Measurements from ENCODE around the gene GPR12.
"Not testable (repeated sequence)": the region's sequence is repeated elsewhere in the genome, so short reads cannot be mapped to it uniquely, and the experiment has no call there.

Gene GPR12

GRCh38 chr13:26749285-26749684, 11.3 kb downstream of the GPR12 start:
- no peak overlapping the region for H3K9ac ChIP-seq (ENCODE audit: low read length in 5 of 5)
- H3K9me3 ChIP-seq (ENCODE audit: control insufficient read depth in 5 of 5, low read length in 5 of 5): no peaks in the 10 kb centered on the region
- no peak overlapping the region for H3K27ac ChIP-seq (ENCODE audit: low read depth, low read length)
- H3K27me3 ChIP-seq (ENCODE audit: control insufficient read depth in 5 of 5, insufficient read depth in 4 of 5, low read length in 5 of 5): peaks cover 0 to 8% (median 3%) of the 10 kb centered on the region in 5 donors
- no peak overlapping the region for H3K4me3 ChIP-seq (ENCODE audit: low read depth in 1 of 5, low read length in 5 of 5)
- no peaks in the 10 kb centered on the region for H3K36me3 ChIP-seq (ENCODE audit: control insufficient read depth in 5 of 5, insufficient read depth in 5 of 5, low read length in 5 of 5)
- H3K4me1 ChIP-seq (ENCODE audit: control insufficient read depth in 5 of 5, insufficient read depth in 5 of 5, low read length in 5 of 5): no peaks in the 10 kb centered on the region

- no peaks in the 10 kb centered on the region for H3K36me3 ChIP-seq (ENCODE audit: control insufficient read depth in 5 of 5, insufficient read depth in 5 of 5, low read length in 5 of 5)
Observed at GRCh38 chr13:26747706-26748105, 12.9 kb downstream of the GPR12 start.

GRCh38 chr13:26743971-26744370, 16.6 kb downstream of the GPR12 start:
- no peak overlapping the region for H3K4me3 ChIP-seq (ENCODE audit: low read depth in 1 of 5, low read length in 5 of 5)
- no peak overlapping the region for H3K27ac ChIP-seq (ENCODE audit: low read depth, low read length)
- peaks cover 9 to 26% (median 22%) of the 10 kb centered on the region in 5 donors for H3K27me3 ChIP-seq (ENCODE audit: control insufficient read depth in 5 of 5, insufficient read depth in 4 of 5, low read length in 5 of 5)
- no peaks in the 10 kb centered on the region for H3K4me1 ChIP-seq (ENCODE audit: control insufficient read depth in 5 of 5, insufficient read depth in 5 of 5, low read length in 5 of 5)
- H3K9me3 ChIP-seq (ENCODE audit: control insufficient read depth in 5 of 5, low read length in 5 of 5): no peaks in the 10 kb centered on the region
- H3K9ac ChIP-seq (ENCODE audit: low read length in 5 of 5): no peak overlapping the region
- H3K36me3 ChIP-seq (ENCODE audit: control insufficient read depth in 5 of 5, insufficient read depth in 5 of 5, low read length in 5 of 5): no peaks in the 10 kb centered on the region

More at GRCh38 chr13:26747706-26748105, 12.9 kb downstream of the GPR12 start:
- H3K9me3 ChIP-seq (ENCODE audit: control insufficient read depth in 5 of 5, low read length in 5 of 5): no peaks in the 10 kb centered on the region
- H3K4me3 ChIP-seq (ENCODE audit: low read depth in 1 of 5, low read length in 5 of 5): no peak overlapping the region
- H3K9ac ChIP-seq (ENCODE audit: low read length in 5 of 5): no peak overlapping the region
- peaks cover 4 to 13% (median 8%) of the 10 kb centered on the region in 5 donors for H3K27me3 ChIP-seq (ENCODE audit: control insufficient read depth in 5 of 5, insufficient read depth in 4 of 5, low read length in 5 of 5)
- no peak overlapping the region for H3K27ac ChIP-seq (ENCODE audit: low read depth, low read length)
- H3K4me1 ChIP-seq (ENCODE audit: control insufficient read depth in 5 of 5, insufficient read depth in 5 of 5, low read length in 5 of 5): no peaks in the 10 kb centered on the region

- no peaks in the 10 kb centered on the region for H3K4me1 ChIP-seq (ENCODE audit: control insufficient read depth in 5 of 5, insufficient read depth in 5 of 5, low read length in 5 of 5)
- H3K9me3 ChIP-seq (ENCODE audit: control insufficient read depth in 5 of 5, low read length in 5 of 5): peaks cover 0 to 6% (median 0%) of the 10 kb centered on the region in 5 donors
- H3K36me3 ChIP-seq (ENCODE audit: control insufficient read depth in 5 of 5, insufficient read depth in 5 of 5, low read length in 5 of 5): no peaks in the 10 kb centered on the region
- H3K4me3 ChIP-seq (ENCODE audit: low read depth in 1 of 5, low read length in 5 of 5): no peak overlapping the region
- peaks cover 9 to 26% (median 22%) of the 10 kb centered on the region in 5 donors for H3K27me3 ChIP-seq (ENCODE audit: control insufficient read depth in 5 of 5, insufficient read depth in 4 of 5, low read length in 5 of 5)
- H3K9ac ChIP-seq (ENCODE audit: low read length in 5 of 5): no peak overlapping the region
- no peak overlapping the region for H3K27ac ChIP-seq (ENCODE audit: low read depth, low read length)
Observed at GRCh38 chr13:26742691-26743358, 17.8 kb downstream of the GPR12 start.

GRCh38 chr13:26735677-26736076, 24.9 kb downstream of the GPR12 start:
- Histone ChIP-seq H3K4me3 (ENCODE audit: low read depth in 1 of 5, low read length in 5 of 5) (no peak overlapping the region), H3K36me3 (ENCODE audit: control insufficient read depth in 5 of 5, insufficient read depth in 5 of 5, low read length in 5 of 5) (no peaks in the 10 kb centered on the region), H3K4me1 (ENCODE audit: control insufficient read depth in 5 of 5, insufficient read depth in 5 of 5, low read length in 5 of 5) (no peaks in the 10 kb centered on the region), H3K27me3 (ENCODE audit: control insufficient read depth in 5 of 5, insufficient read depth in 4 of 5, low read length in 5 of 5) (peaks cover 0 to 3% (median 0%) of the 10 kb centered on the region in 5 donors), H3K9ac (ENCODE audit: low read length in 5 of 5) (no peak overlapping the region), H3K9me3 (ENCODE audit: control insufficient read depth in 5 of 5, low read length in 5 of 5) (peaks cover 0 to 8% (median 0%) of the 10 kb centered on the region in 5 donors), H3K27ac (ENCODE audit: low read depth, low read length) (no peak overlapping the region)

GRCh38 chr13:26727633-26728032, 33.0 kb downstream of the GPR12 start:
- no peaks in the 10 kb centered on the region for H3K36me3 ChIP-seq (ENCODE audit: control insufficient read depth in 5 of 5, insufficient read depth in 5 of 5, low read length in 5 of 5)
- no peak overlapping the region for H3K4me3 ChIP-seq (ENCODE audit: low read depth in 1 of 5, low read length in 5 of 5)
- no peaks in the 10 kb centered on the region for H3K27me3 ChIP-seq (ENCODE audit: control insufficient read depth in 5 of 5, insufficient read depth in 4 of 5, low read length in 5 of 5)
- H3K4me1 ChIP-seq (ENCODE audit: control insufficient read depth in 5 of 5, insufficient read depth in 5 of 5, low read length in 5 of 5): no peaks in the 10 kb centered on the region
- no peaks in the 10 kb centered on the region for H3K9me3 ChIP-seq (ENCODE audit: control insufficient read depth in 5 of 5, low read length in 5 of 5)
- H3K27ac ChIP-seq (ENCODE audit: low read depth, low read length): no peak overlapping the region
- H3K9ac ChIP-seq (ENCODE audit: low read length in 5 of 5): no peak overlapping the region

- Histone ChIP-seq H3K27me3 (ENCODE audit: control insufficient read depth in 5 of 5, insufficient read depth in 4 of 5, low read length in 5 of 5) (no peaks in the 10 kb centered on the region), H3K9ac (ENCODE audit: low read length in 5 of 5) (no peak overlapping the region), H3K4me3 (ENCODE audit: low read depth in 1 of 5, low read length in 5 of 5) (no peak overlapping the region), H3K27ac (ENCODE audit: low read depth, low read length) (no peak overlapping the region), H3K9me3 (ENCODE audit: control insufficient read depth in 5 of 5, low read length in 5 of 5) (no peaks in the 10 kb centered on the region), H3K36me3 (ENCODE audit: control insufficient read depth in 5 of 5, insufficient read depth in 5 of 5, low read length in 5 of 5) (no peaks in the 10 kb centered on the region), H3K4me1 (ENCODE audit: control insufficient read depth in 5 of 5, insufficient read depth in 5 of 5, low read length in 5 of 5) (no peaks in the 10 kb centered on the region)
Observed at GRCh38 chr13:26727122-26727521, 33.5 kb downstream of the GPR12 start.

GRCh38 chr13:26726684-26727083, 33.9 kb downstream of the GPR12 start:
- no peaks in the 10 kb centered on the region for H3K9me3 ChIP-seq (ENCODE audit: control insufficient read depth in 5 of 5, low read length in 5 of 5)
- peaks cover 0 to 3% (median 0%) of the 10 kb centered on the region in 5 donors for H3K4me1 ChIP-seq (ENCODE audit: control insufficient read depth in 5 of 5, insufficient read depth in 5 of 5, low read length in 5 of 5)
- H3K27me3 ChIP-seq (ENCODE audit: control insufficient read depth in 5 of 5, insufficient read depth in 4 of 5, low read length in 5 of 5): no peaks in the 10 kb centered on the region
- no peak overlapping the region for H3K27ac ChIP-seq (ENCODE audit: low read depth, low read length)
- H3K9ac ChIP-seq (ENCODE audit: low read length in 5 of 5): no peak overlapping the region
- no peaks in the 10 kb centered on the region for H3K36me3 ChIP-seq (ENCODE audit: control insufficient read depth in 5 of 5, insufficient read depth in 5 of 5, low read length in 5 of 5)
- H3K4me3 ChIP-seq (ENCODE audit: low read depth in 1 of 5, low read length in 5 of 5): no peak overlapping the region

- H3K9me3 ChIP-seq (ENCODE audit: control insufficient read depth in 5 of 5, low read length in 5 of 5); H3K27ac ChIP-seq (ENCODE audit: low read depth, low read length); H3K27me3 ChIP-seq (ENCODE audit: control insufficient read depth in 5 of 5, insufficient read depth in 4 of 5, low read length in 5 of 5); H3K4me3 ChIP-seq (ENCODE audit: low read depth in 1 of 5, low read length in 5 of 5); H3K4me1 ChIP-seq (ENCODE audit: control insufficient read depth in 5 of 5, insufficient read depth in 5 of 5, low read length in 5 of 5); H3K36me3 ChIP-seq (ENCODE audit: control insufficient read depth in 5 of 5, insufficient read depth in 5 of 5, low read length in 5 of 5); H3K9ac ChIP-seq (ENCODE audit: low read length in 5 of 5): not testable (repeated sequence)
Observed at GRCh38 chr13:26723620-26724019, 37.0 kb downstream of the GPR12 start.

GRCh38 chr13:26722321-26722720, 38.3 kb downstream of the GPR12 start:
- no peaks in the 10 kb centered on the region for H3K9me3 ChIP-seq (ENCODE audit: control insufficient read depth in 5 of 5, low read length in 5 of 5)
- peaks cover 0 to 4% (median 0%) of the 10 kb centered on the region in 5 donors for H3K27me3 ChIP-seq (ENCODE audit: control insufficient read depth in 5 of 5, insufficient read depth in 4 of 5, low read length in 5 of 5)
- peaks cover 0 to 6% (median 2%) of the 10 kb centered on the region in 5 donors for H3K4me1 ChIP-seq (ENCODE audit: control insufficient read depth in 5 of 5, insufficient read depth in 5 of 5, low read length in 5 of 5)
- no peak overlapping the region for H3K27ac ChIP-seq (ENCODE audit: low read depth, low read length)
- no peaks in the 10 kb centered on the region for H3K36me3 ChIP-seq (ENCODE audit: control insufficient read depth in 5 of 5, insufficient read depth in 5 of 5, low read length in 5 of 5)
- H3K4me3 ChIP-seq (ENCODE audit: low read depth in 1 of 5, low read length in 5 of 5): no peak overlapping the region
- H3K9ac ChIP-seq (ENCODE audit: low read length in 5 of 5): no peak overlapping the region
